ENCODE measurements around the gene PDE1C.

PDE1C gene

GRCh38 chr7:31785101-31785500 lies 285.1 kb downstream of the PDE1C start:
- DNase-seq (ENCODE audit: low read depth in 3 of 3, low spot score in 1 of 3): no peak

DNA sequence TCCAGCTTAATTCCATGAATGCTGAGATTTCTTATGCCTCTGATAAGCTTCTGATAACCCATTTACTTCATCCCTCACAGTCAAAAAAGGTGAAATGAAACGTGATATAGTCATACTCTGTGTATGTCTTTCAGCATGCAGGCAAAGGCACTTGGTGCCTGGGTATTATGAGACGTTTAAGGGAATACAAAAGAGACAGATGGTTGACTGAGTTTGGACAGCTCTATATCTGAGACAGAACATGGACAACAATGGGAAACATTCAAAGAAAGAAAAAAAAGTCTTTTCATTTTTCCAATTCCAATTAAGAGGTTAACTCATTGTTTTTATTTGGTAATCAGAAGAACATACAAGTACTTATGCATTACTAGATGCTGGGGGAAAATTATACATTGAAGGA lies 287.0 kb downstream of the PDE1C start:
- no peak for DNase-seq (ENCODE audit: low read depth in 3 of 3, low spot score in 1 of 3)

DNA sequence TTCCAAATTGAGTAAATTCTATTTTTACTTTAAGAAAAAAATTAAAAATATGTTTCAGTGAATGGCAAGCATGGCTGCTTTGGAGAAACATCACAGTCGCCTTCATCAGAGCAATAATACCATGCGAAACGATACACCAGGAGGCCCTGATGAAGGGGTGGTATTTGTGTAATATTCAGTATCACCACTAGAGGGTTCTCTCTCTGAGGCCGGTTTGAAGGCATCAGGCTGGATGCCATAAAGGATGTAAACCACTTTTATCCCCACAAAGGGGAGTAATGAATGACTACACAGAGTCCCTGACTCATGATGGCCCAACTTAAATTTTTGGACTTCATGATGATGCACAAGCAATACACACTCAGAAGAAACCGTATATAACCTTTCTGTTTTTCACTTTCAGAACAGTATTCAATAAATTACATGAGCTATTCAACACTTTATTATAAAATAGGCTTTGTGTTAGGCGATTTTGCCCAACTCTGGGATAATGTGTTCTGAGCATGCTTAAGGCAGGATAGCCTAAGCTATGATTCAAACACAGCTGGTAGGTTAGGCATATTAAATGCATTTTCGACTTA lies 287.7 kb downstream of the PDE1C start:
- DNase-seq (ENCODE audit: low read depth in 3 of 3, low spot score in 1 of 3): no peak

DNA sequence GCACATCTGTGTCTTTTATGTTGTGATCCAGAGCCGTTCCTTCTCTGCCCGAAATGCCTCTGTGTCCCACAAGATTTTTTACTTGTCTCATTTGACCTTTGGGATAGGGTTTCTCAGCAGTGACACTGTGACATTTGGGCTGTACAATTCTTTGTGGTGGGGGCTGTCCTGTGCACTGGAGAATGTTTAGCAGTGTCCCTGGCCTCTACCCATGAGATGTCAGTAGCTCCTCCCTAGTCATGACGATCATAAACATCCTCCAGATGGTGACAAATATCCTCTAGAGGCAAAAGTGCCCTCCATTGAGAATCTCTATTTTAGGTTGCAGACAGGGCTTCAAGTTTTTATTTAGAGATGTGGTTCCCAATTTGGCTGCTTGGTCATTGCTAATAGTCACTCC lies 291.9 kb downstream of the PDE1C start:
- no peak for DNase-seq (ENCODE audit: low read depth in 3 of 3, low spot score in 1 of 3)

DNA sequence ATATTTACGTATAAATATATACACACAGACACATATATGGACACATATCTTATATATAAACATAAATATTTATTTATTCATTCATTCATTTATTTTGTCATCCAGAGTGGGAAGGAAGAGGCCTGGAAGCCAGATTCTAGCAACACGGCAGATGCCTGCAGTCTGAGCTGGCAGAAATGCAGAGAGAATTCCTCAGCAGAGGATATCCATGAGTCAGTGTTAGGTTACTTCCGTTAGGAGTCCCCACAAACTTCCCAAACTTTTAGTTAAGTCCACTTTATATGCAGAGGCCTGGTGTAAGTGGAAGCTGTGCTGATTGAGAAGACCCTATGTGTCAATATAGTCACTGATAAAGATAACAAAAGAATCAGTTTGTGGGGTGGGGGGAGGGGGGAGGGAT lies 293.6 kb downstream of the PDE1C start:
- no peak for DNase-seq (ENCODE audit: low read depth in 3 of 3, low spot score in 1 of 3)

- DNase-seq (ENCODE audit: low read depth in 3 of 3, low spot score in 1 of 3): no peak
Measured at GRCh38 chr7:31775556-31775955, 294.7 kb downstream of the PDE1C start.

GRCh38 chr7:31772211-31772610 lies 298.0 kb downstream of the PDE1C start:
- DNase-seq (ENCODE audit: low read depth in 3 of 3, low spot score in 1 of 3): no peak

DNA sequence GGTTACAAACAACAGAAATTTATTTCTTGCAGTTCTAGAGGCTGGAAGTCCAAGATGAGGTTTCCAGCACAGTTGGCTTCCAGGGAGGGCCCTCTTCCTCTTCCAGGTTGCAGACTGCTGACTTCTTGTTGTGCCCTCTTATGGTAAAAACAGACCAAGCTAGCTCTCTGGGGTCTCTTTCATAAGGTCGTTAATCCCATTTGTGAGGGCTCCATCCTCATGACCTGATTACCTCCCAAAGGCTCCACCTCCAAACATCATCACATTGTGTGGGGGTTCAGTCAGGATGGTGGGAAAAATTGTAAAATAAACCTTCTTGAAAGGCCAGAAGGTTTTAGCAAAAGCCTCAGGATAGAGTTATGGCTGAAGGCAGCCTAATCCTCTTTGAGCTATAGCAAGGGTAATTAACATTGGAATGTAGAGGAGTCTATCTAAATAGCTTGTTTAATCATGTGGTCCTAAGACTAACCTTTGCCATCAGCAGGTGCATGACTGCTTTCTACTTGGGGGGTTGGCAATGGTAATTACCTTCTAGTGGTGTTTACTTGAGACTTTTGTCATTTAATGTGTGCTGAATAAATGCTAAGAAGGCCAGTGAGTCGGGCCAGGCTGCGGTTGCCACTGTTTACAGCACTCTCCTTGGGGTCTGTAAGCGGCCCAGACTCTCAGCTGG lies 302.4 kb downstream of the PDE1C start:
- DNase-seq (ENCODE audit: low read depth in 3 of 3, low spot score in 1 of 3): no peak

- no peak for DNase-seq (ENCODE audit: low read depth in 3 of 3, low spot score in 1 of 3)
Measured at GRCh38 chr7:31764462-31764861, 305.7 kb downstream of the PDE1C start.

DNA sequence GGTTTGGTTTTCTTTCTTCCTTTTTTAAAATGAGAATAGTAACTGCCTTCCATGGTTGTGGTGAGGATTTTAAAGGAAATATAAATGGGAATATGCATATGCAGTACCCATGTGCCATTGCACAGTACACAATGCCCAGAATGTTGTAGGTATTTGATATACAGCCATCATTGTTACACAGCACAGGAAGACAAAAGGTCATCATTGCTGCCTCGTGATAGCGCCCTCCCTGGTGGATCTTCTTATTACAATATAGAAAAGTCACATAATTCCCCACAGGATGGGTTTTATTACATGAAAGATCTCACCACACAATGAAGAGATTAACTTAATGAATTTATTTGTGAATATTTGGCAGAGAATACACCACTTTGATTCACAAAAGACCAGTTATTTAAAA lies 306.7 kb downstream of the PDE1C start:
- no peak for DNase-seq (ENCODE audit: low read depth in 3 of 3, low spot score in 1 of 3)

GRCh38 chr7:31761646-31762045 lies 308.6 kb downstream of the PDE1C start:
- DNase-seq (ENCODE audit: low read depth in 3 of 3, low spot score in 1 of 3): no peak

- no peak for DNase-seq (ENCODE audit: low read depth in 3 of 3, low spot score in 1 of 3)
Measured at GRCh38 chr7:31758755-31759154, 311.5 kb downstream of the PDE1C start.

DNA sequence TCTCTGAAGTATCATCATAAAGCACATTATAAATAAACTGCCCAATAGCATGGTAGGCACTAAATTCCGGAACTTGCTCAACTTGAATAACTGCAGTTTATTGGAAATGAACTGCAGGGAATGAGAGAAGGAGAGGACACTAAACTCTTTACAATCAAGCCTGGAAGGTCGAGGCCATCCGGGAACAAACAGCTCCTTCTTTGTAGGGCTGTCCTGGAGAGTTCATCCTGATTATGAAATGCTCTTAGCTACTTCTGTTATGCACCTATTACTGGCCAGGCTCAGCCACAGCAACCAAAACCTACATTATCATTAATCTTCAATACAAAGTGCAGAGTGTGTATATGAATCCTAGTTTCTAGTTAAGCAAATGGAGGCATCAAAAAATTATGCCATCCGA lies 318.5 kb downstream of the PDE1C start:
- DNase-seq (ENCODE audit: low read depth in 3 of 3, low spot score in 1 of 3): no peak

- DNase-seq (ENCODE audit: low read depth in 3 of 3, low spot score in 1 of 3): no peak
Measured at GRCh38 chr7:31748084-31748483, 322.1 kb downstream of the PDE1C start.

DNA sequence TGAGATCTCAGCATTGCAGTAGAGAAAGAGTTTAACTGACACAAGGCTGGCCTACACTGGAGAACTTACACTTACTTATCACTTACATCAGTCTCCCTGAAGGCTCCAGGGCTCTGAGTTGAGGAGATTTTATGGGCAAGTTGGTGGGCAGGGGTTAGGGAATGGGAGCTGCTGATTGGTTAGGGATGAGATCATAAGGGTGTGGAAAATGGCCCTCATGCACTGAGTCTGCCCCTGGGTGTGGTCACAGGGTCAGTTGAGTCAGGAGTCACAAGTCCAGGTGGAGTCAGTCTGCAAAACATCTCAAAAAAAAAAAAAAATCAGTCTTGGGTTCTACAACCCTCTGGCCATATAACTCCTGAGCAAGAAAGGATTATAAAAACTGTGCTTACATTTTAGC lies 322.7 kb downstream of the PDE1C start:
- no peak for DNase-seq (ENCODE audit: low read depth in 3 of 3, low spot score in 1 of 3)

GRCh38 chr7:31744294-31744874 lies 325.8 kb downstream of the PDE1C start:
- peak in 1 of 3 donors; percentile 3 for DNase-seq (ENCODE audit: low read depth in 3 of 3, low spot score in 1 of 3)

- no peak for DNase-seq (ENCODE audit: low read depth in 3 of 3, low spot score in 1 of 3)
Measured at GRCh38 chr7:31741852-31742251, 328.4 kb downstream of the PDE1C start.

DNA sequence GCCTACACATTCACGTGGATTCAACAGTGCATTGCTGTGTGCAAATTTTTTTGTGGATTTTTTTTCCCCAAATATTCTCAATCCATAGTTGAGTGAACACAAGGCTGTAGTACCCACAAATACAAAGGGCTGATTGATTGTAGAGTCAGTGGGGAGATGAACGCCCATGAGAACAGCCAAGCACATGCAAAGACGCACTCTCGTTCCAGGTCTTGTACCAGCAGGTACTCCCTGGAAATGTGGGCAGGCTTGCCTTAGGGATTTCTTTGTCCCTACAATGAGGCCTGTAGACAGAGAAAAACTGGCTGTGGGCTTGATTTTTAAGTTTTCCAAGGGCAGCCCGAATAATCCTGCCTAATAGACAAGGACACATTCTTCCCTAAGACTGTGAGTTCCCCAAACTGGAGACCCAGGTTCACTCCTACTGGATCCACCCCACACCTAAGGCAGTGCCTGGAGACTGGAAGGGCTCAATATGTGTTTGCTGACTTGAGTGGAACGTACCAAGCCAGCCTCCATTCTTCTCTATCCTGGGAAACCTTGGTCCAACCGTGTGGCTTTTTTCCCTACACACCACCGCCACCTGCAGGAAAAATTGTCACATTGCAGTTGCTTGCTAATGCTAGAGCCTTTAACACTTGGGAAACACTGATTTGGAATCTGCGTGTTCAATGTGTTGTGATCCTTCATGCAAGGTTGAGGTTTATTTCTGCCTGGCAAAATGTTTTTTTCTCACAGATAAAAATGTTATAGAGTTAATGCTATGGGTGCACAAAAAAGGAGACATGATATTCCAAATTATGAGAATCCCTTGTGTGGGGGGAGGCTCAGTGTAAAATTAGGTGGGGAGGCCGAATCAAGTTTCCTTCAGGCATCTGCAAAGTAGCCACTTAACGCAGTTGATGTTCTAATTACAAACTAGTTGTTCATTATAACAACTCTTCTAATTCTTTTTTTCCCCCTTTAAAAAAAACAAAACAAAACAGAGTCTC lies 333.9 kb downstream of the PDE1C start:
- DNase-seq (ENCODE audit: low read depth in 3 of 3, low spot score in 1 of 3): no peak

GRCh38 chr7:31734456-31734855 lies 335.8 kb downstream of the PDE1C start:
- DNase-seq (ENCODE audit: low read depth in 3 of 3, low spot score in 1 of 3): no peak

GRCh38 chr7:31729195-31729804 lies 340.9 kb downstream of the PDE1C start:
- DNase-seq (ENCODE audit: low read depth in 3 of 3, low spot score in 1 of 3): no peak

GRCh38 chr7:31724696-31725095 lies 345.5 kb downstream of the PDE1C start:
- DNase-seq (ENCODE audit: low read depth in 3 of 3, low spot score in 1 of 3): no peak
